Stimulated activated CD4-positive, alpha-beta T cell treated with anti-CD3 and anti-CD28 coated beads, TNF-alpha, amount 100 ng/mL, for 4 hours (primary cell): ENCODE results near the gene KLF13.

ENCODE experiments used
- DNase-seq, 3 experiments: peaks; one replicate each; pipeline ENCODE4 v3.0.0-alpha.2; 2020; ENCODE audit warnings: low read depth in 3 of 3

The KLF13 gene

GRCh38 chr15:31332020-31332680 is 5.5 kb downstream of the KLF13 start:
- DNase-seq = no peak

GRCh38 chr15:31332681-31333071 is 6.0 kb downstream of the KLF13 start:
- no peak for DNase-seq

GRCh38 chr15:31333119-31333518 is 6.5 kb downstream of the KLF13 start:
- no peak for DNase-seq

GRCh38 chr15:31333820-31334219 is 7.2 kb downstream of the KLF13 start:
- no peak for DNase-seq

- no peak for DNase-seq
These were observed 9.5 kb downstream of the KLF13 start for GRCh38 chr15:31335989-31336592.

- no peak for DNase-seq
These were observed 10.1 kb downstream of the KLF13 start for GRCh38 chr15:31336593-31337295.

- no peak for DNase-seq
These were observed 10.9 kb downstream of the KLF13 start for GRCh38 chr15:31337352-31338031.

GRCh38 chr15:31338318-31338878 is 11.8 kb downstream of the KLF13 start:
- DNase-seq = no peak

- DNase-seq = no peak
These were observed 12.4 kb downstream of the KLF13 start for GRCh38 chr15:31338879-31339557.

GRCh38 chr15:31339558-31339895 is 12.9 kb downstream of the KLF13 start:
- DNase-seq = no peak

- no peak for DNase-seq
These were observed 13.4 kb downstream of the KLF13 start for GRCh38 chr15:31340047-31340446.

GRCh38 chr15:31340592-31340991 is 14.0 kb downstream of the KLF13 start:
- no peak for DNase-seq

GRCh38 chr15:31341071-31341470 is 14.4 kb downstream of the KLF13 start:
- no peak for DNase-seq

- DNase-seq = no peak
These were observed 15.0 kb downstream of the KLF13 start for GRCh38 chr15:31341496-31342195.

GRCh38 chr15:31342381-31342780 is 15.7 kb downstream of the KLF13 start:
- DNase-seq = no peak

- no peak for DNase-seq
These were observed 16.4 kb downstream of the KLF13 start for GRCh38 chr15:31342781-31343626.

GRCh38 chr15:31343831-31344230 is 17.2 kb downstream of the KLF13 start:
- no peak for DNase-seq

GRCh38 chr15:31344266-31344665 is 17.6 kb downstream of the KLF13 start:
- no peak for DNase-seq

- DNase-seq = no peak
These were observed 18.4 kb downstream of the KLF13 start for GRCh38 chr15:31344823-31345605.
